ENCODE measurements around the gene AFG1L.

GRCh38 chr6:108432792-108433191 is 137.9 kb downstream of the AFG1L start:
- TF ChIP-seq, protein P1, sequence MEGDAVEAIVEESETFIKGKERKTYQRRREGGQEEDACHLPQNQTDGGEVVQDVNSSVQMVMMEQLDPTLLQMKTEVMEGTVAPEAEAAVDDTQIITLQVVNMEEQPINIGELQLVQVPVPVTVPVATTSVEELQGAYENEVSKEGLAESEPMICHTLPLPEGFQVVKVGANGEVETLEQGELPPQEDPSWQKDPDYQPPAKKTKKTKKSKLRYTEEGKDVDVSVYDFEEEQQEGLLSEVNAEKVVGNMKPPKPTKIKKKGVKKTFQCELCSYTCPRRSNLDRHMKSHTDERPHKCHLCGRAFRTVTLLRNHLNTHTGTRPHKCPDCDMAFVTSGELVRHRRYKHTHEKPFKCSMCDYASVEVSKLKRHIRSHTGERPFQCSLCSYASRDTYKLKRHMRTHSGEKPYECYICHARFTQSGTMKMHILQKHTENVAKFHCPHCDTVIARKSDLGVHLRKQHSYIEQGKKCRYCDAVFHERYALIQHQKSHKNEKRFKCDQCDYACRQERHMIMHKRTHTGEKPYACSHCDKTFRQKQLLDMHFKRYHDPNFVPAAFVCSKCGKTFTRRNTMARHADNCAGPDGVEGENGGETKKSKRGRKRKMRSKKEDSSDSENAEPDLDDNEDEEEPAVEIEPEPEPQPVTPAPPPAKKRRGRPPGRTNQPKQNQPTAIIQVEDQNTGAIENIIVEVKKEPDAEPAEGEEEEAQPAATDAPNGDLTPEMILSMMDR (conservative IDR thresholded peaks at IDR 0.05; ENCODE audit: low read length): no peak
- TF ChIP-seq EZH2phosphoT487 (IDR thresholded peaks at IDR 0.05; ENCODE audit: borderline replicate concordance): no peak

Data from Loucy (cell line).